ENCODE measurements around the gene BICD2. TPM values are rescaled to one million over a fixed set of nuclear protein-coding genes. Genes with fewer than 3 reads are reported as not detected.

BICD2 gene
- total and polyA plus RNA-seq, 2 of the 8 experiments (the other 6 are each of a cell fraction or from before 2014, with no cell fraction given) = 6.6 to 22.8 TPM

DNA sequence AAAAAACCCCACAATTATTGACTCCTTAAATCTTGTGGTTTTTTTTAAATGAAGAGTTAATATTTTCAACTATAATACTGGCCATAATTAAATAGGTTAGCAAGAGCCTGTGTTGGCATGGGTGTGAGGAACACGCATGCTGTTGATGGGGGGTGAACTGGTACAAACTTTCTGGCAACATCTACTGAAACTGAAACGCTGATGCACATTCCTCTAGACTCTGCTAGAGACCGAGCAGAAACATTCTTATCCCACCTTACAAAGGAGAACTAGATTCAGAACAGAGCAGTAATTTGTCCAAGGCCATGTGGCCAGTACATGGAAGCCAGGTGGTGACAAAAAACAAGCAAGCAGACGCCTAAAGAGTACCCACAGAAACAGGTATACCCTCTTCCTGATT, 2.4 kb downstream of the BICD2 start:
- Histone ChIP-seq H3K79me2 (ENCODE audit: control insufficient read depth in 1 of 2, insufficient read depth in 2 of 2, low read length in 2 of 2) (peaks cover 26 to 62% of the 10 kb centered on the region in 2 experiments), H3K4me2 (ENCODE audit: insufficient read depth in 1 of 2, low read depth in 2 of 2, low read length in 2 of 2) (peak overlapping the region in 1 of 2 experiments; percentile 4; a peak in 1 of 4 replicates)
- POLR2A ChIA-PET (ENCODE audit: partially characterized antibody) = no interaction called here

More for the DNA sequence above, 2.4 kb downstream of the BICD2 start:
- Histone ChIP-seq H3K4ac (replicated peaks; ENCODE audit: insufficient read length, low read depth, low read length) (no peak overlapping the region), H3K4me1 (replicated peaks in 1 of 4; ENCODE audit: control insufficient read depth in 3 of 4, insufficient read depth in 4 of 4, low read length in 3 of 4) (peaks cover 4 to 25% (median 9%) of the 10 kb centered on the region in 4 experiments; a peak in 6 of 7 replicates), H4K8ac (ENCODE audit: extremely low read depth, insufficient read depth, low read length) (no peak overlapping the region), H3K9ac (replicated peaks in 1 of 4; ENCODE audit: extremely low read depth in 1 of 4, low read depth in 3 of 4, low read length in 3 of 4) (0 out of 7 replicates have a peak overlapping the region, but pooled peaks of 1 of the 4 experiments have one; percentile 15), H3K4me3 (ENCODE audit: extremely low read depth in 1 of 4, insufficient read depth in 2 of 4, low read depth in 3 of 4, low read length in 4 of 4) (no peak overlapping the region), H3K79me1 (ENCODE audit: low read depth, low read length) (peaks cover 40% of the 10 kb centered on the region), H2AFZ (ENCODE audit: low read length) (no peak overlapping the region), H2BK5ac (ENCODE audit: low read depth, low read length) (no peak overlapping the region), H2BK120ac (replicated peaks; ENCODE audit: low read depth, low read length) (no peak overlapping the region), H3K23ac (ENCODE audit: insufficient read length) (no peak overlapping the region), H3K9me3 (ENCODE audit: insufficient read depth in 2 of 2, low read depth in 1 of 2, low read length in 1 of 2) (no peaks in the 10 kb centered on the region), H3K36me3 (ENCODE audit: control insufficient read depth in 2 of 4, insufficient read depth in 4 of 4, low read length in 3 of 4) (no peaks in the 10 kb centered on the region), H2AK5ac (ENCODE audit: low read depth, low read length) (no peak overlapping the region), H2BK20ac (ENCODE audit: low read length) (no peak overlapping the region), H3K27ac (ENCODE audit: low read depth, low read length) (no peak overlapping the region), H3K56ac (replicated peaks; ENCODE audit: insufficient read length, low read depth, low read length) (no peak overlapping the region), H4K91ac (replicated peaks; ENCODE audit: insufficient read length, low read length) (no peak overlapping the region), H2BK15ac (ENCODE audit: low read length) (no peak overlapping the region), H3K23me2 (ENCODE audit: low read depth, low read length) (peaks cover 15% of the 10 kb centered on the region), H3K18ac (ENCODE audit: extremely low read depth, low read length) (no peak overlapping the region), H2BK12ac (ENCODE audit: low read depth, low read length) (no peak overlapping the region), H3K27me3 (replicated peaks in 1 of 4; ENCODE audit: control insufficient read depth in 3 of 4, extremely low read depth in 1 of 4, insufficient read depth in 3 of 4, low read length in 3 of 4) (no peaks in the 10 kb centered on the region), H4K20me1 (replicated peaks in 1 of 2; ENCODE audit: control insufficient read depth in 1 of 2, insufficient read depth in 2 of 2, low read length in 2 of 2) (peaks cover 22 to 37% of the 10 kb centered on the region in 2 experiments), H4K5ac (ENCODE audit: insufficient read length, low read depth, low read length) (no peak overlapping the region), H3K14ac (ENCODE audit: insufficient read length) (no peak overlapping the region)
- FAIRE-seq = no peak
- CTCF ChIA-PET (ENCODE audit: partially characterized antibody) = interaction anchor here (0.5 to 3.4 kb wide), 6 partner anchors 25 to 157 kb away, joined by 3 to 14 read pairs (median 3); no protein-coding TSS in a partner anchor
- TF ChIP-seq CHD2 (IDR thresholded peaks at IDR 0.05; ENCODE audit: low read length) (no peak), RNF2 (IDR thresholded peaks at IDR 0.05; ENCODE audit: borderline replicate concordance, low read depth, low read length, missing control alignments, poor library complexity, severe bottlenecking) (no peak), TBP (IDR thresholded peaks at IDR 0.05; ENCODE audit: low read depth, low read length) (no peak), JUN (IDR thresholded peaks at IDR 0.05; ENCODE audit: low read depth, low read length) (no peak), SUZ12 (IDR thresholded peaks at IDR 0.05; ENCODE audit: low read length) (no peak), GABPA (IDR thresholded peaks at IDR 0.05; ENCODE audit: borderline replicate concordance, insufficient read depth, low read length) (no peak), POLR2A (IDR thresholded peaks at IDR 0.05; ENCODE audit: control extremely low read depth in 1 of 2, low read depth in 2 of 2, low read length in 2 of 2) (no peak)
- 85% methylated on average over 4 of the region's 4 CpGs; no CpG with 5 or more reads in 1 of the 2 experiments for WGBS, 2 experiments (ENCODE audit: extremely low coverage in 1 of 2, insufficient coverage in 1 of 2, insufficient read length in 1 of 2, insufficient replicate concordance in 2 of 2, low coverage in 1 of 2, low lambda C conversion rate in 2 of 2, missing lambda C conversion rate in 1 of 2)
- no peak for DNase-seq (ENCODE audit: low read depth in 1 of 2, low spot score in 2 of 2)

Measured in H1 (cell line).